Activated T-helper 17 cell treated with anti-CD3 and anti-CD28 coated beads, Interleukin-2, amount 50 U/mL, for 72 hours (primary cell): ENCODE results near the gene OVCH2. TPM values are rescaled to one million over a fixed set of nuclear protein-coding genes. Genes with fewer than 3 reads are reported as not detected.

Experiments
- total RNA-seq, 2 donors: library from RNA; stranded (reverse); gene quantifications; one replicate each; pipeline ENCODE4 v1.2.3, GENCODE V29; 2022

Gene OVCH2
- total RNA-seq, 2 donors from 2014 or later = not detected

Other genes starting within 250 kb of the OVCH2 start
- not detected for gene OLFML1, start 221.0 kb downstream of the OVCH2 start, total RNA-seq
- gene PPFIBP2, start 192.5 kb downstream of the OVCH2 start, total RNA-seq = 10 to 100 TPM in 1 of 2 donors, 1 to 10 TPM in 1; 4.2 to 11.1 TPM
- gene CYB5R2, start 33.0 kb downstream of the OVCH2 start, total RNA-seq = 1 to 10 TPM; 1.5 to 3.1 TPM
- gene OR5P2, start 90.5 kb upstream of the OVCH2 start, total RNA-seq = not detected
- gene OR5P3, start 124.4 kb upstream of the OVCH2 start, total RNA-seq = not detected
- not detected for gene OR10A6, start 224.8 kb upstream of the OVCH2 start, total RNA-seq
- not detected for gene OR10A3, start 235.2 kb upstream of the OVCH2 start, total RNA-seq